Endothelial cell of umbilical vein (primary cell): ENCODE results near the gene TEKT1.
"Not testable (repeated sequence)": the region's sequence is repeated elsewhere in the genome, so short reads cannot be mapped to it uniquely, and the experiment has no call there.

Experiments used
- CTCF ChIP-seq, 2 donors: IDR thresholded peaks; 1 replicate in 1 of 2; 2 replicates in 1 of 2; pipeline ENCODE4 v1.5.1; 2011; ENCODE audit warnings: low read length in 2 of 2, mild to moderate bottlenecking in 2 of 2, moderate library complexity in 2 of 2, control low read depth in 1 of 2, inconsistent platforms in 1 of 2, low read depth in 1 of 2; ENCODE audit not compliant: insufficient read depth in 1 of 2; ENCODE audit errors: extremely low read depth in 1 of 2
- MAX ChIP-seq: IDR thresholded peaks from 2 replicates; pipeline ENCODE4 v1.6.1; 2011; ENCODE audit not compliant: insufficient read depth, insufficient read length
- POLR2A ChIP-seq: IDR thresholded peaks from 2 replicates; pipeline ENCODE4 v1.6.1; 2012; ENCODE audit warnings: low read depth, mild to moderate bottlenecking, control low read depth, low read length

- TF ChIP-seq POLR2A; CTCF (IDR thresholded peaks at IDR 0.05; ENCODE audit: extremely low read depth in 1 of 2, insufficient read depth in 1 of 2, low read depth in 1 of 2, low read length in 2 of 2); MAX: not testable (repeated sequence)
Observed at GRCh38 chr17:6841769-6842168, 10.2 kb upstream of the TEKT1 start.
